SK-N-SH treated with all-trans-retinoic acid at 6 μM for 48 hours (cell line): Measurements from ENCODE around the gene SLC26A3.

Experiments
- ARNTL ChIP-seq: fragments of 450-650 bp; formaldehyde crosslinking; IDR thresholded peaks from 2 replicates; pipeline ENCODE4 v1.5.0; 2020; ENCODE audit warnings: low read depth, mild to moderate bottlenecking, moderate library complexity, borderline replicate concordance
- PATZ1 ChIP-seq: fragments of 250-450 bp; sonication (Bioruptor Pico); IDR thresholded peaks from 2 replicates; pipeline ENCODE4 v1.8.0; 2020; ENCODE audit warnings: mild to moderate bottlenecking, moderate library complexity, borderline replicate concordance
- RARB ChIP-seq: fragments of 250-450 bp; sonication (Bioruptor Pico); IDR thresholded peaks from 2 replicates; pipeline ENCODE4 v1.8.0; 2021; ENCODE audit warnings: mild to moderate bottlenecking, moderate library complexity

DNA sequence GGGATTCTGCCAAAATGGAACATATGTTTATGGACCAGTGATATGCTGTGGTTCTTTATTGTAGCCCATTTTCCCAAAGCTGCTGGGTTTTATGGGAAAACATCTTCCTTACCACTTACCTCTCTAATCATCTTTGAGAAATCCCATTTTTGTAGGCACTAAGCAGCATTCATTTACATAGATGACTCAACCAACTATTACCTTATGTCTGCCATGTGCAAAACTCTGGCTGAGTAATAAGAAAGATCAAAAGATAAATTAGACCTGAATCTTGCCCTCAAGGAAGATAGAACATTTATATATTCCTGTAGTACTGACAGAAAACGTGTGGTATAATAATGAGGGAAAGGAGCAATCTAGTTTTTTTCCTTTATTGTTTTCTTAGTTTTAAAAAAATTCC is 34.8 kb downstream of the SLC26A3 start:
- TF ChIP-seq RARB (no peak), PATZ1 (CRISPR knock-in tag) (no peak), ARNTL (CRISPR knock-in tag) (no peak)
